Chondrocyte (in vitro differentiated cells): ENCODE data around the gene CENPX. TPM values are rescaled to one million over a fixed set of nuclear protein-coding genes. Genes with fewer than 3 reads are reported as not detected.
A peak's percentile ranks its signal among the peaks of the same experiment; 100 is the strongest.

ENCODE experiments used
- DNase-seq: peaks from one replicate; pipeline ENCODE4 v3.0.0; 2021; ENCODE audit warnings: mixed read lengths, low spot score
- H3K27ac Mint-ChIP-seq: one replicate; pipeline ENCODE4 v1.8.0; 2021; ENCODE audit warnings: mild to moderate bottlenecking, moderate library complexity, mixed read lengths; ENCODE audit not compliant: unreplicated experiment
- H3K27me3 Mint-ChIP-seq: 2 replicates; pipeline ENCODE4 v1.8.0; 2021; ENCODE audit warnings: low read depth, mixed read lengths
- H3K36me3 Mint-ChIP-seq: 2 replicates; pipeline ENCODE4 v1.8.0; 2021; ENCODE audit warnings: low read depth, mixed read lengths
- H3K4me1 Mint-ChIP-seq: 2 replicates; pipeline ENCODE4 v1.8.0; 2021; ENCODE audit warnings: low read depth, mild to moderate bottlenecking, mixed read lengths
- H3K4me3 Mint-ChIP-seq: one replicate; pipeline ENCODE4 v1.8.0; 2021; ENCODE audit warnings: mild to moderate bottlenecking, moderate library complexity, mixed read lengths; ENCODE audit not compliant: unreplicated experiment
- H3K9me3 Mint-ChIP-seq: 2 replicates; pipeline ENCODE4 v1.8.0; 2021; ENCODE audit warnings: low read depth, mixed read lengths
- total RNA-seq: library from RNA; stranded (reverse); gene quantifications from 3 replicates; pipeline ENCODE4 v1.2.1, GENCODE V29; 2021
- TF ChIP-seq, protein P1 (sequence below): fragments of 200-600 bp; sonication (generic); IDR thresholded peaks from 2 replicates; pipeline ENCODE4 v1.5.0; 2021; ENCODE audit warnings: antibody characterized with exemption, mild to moderate bottlenecking, moderate library complexity

CENPX gene
- total RNA-seq, 1 donor from 2014 or later: 18.1 TPM

DNA sequence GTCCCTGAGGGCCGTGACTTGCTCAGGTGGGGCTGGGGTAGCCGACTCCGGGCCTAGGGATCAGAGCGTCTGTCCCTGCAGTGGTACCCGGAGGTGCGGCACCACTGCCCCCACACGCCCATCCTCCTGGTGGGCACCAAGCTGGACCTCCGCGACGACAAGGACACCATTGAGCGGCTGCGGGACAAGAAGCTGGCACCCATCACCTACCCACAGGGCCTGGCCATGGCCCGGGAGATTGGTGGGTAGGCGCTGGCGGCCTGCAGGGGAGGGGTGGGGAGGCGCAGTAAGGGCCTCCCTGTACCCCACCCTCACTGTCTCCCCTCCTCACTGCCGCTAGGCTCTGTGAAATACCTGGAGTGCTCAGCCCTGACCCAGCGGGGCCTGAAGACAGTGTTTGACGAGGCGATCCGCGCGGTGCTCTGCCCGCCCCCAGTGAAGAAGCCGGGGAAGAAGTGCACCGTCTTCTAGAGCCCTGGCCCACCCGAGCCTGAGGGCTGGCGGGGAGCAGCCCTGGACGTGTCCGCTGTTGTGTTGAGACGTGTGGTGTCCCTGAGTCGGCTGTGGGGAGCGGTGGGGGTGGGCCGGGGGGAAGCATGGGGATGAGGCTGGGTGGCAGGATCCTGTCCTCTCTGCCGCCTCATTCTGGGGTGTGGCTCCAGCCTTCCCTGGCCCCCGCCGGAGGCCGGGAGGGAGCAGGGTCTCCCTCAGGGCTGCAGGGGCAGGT, 10.8 kb upstream of the CENPX start:
- H3K9me3 Mint-ChIP-seq: no peaks in the 10 kb centered on the region
- no peak for DNase-seq
- H3K4me1 Mint-ChIP-seq: peaks cover 19% of the 10 kb centered on the region
- TF ChIP-seq, protein P1, sequence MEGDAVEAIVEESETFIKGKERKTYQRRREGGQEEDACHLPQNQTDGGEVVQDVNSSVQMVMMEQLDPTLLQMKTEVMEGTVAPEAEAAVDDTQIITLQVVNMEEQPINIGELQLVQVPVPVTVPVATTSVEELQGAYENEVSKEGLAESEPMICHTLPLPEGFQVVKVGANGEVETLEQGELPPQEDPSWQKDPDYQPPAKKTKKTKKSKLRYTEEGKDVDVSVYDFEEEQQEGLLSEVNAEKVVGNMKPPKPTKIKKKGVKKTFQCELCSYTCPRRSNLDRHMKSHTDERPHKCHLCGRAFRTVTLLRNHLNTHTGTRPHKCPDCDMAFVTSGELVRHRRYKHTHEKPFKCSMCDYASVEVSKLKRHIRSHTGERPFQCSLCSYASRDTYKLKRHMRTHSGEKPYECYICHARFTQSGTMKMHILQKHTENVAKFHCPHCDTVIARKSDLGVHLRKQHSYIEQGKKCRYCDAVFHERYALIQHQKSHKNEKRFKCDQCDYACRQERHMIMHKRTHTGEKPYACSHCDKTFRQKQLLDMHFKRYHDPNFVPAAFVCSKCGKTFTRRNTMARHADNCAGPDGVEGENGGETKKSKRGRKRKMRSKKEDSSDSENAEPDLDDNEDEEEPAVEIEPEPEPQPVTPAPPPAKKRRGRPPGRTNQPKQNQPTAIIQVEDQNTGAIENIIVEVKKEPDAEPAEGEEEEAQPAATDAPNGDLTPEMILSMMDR: no peak
- H3K36me3 Mint-ChIP-seq: no peaks in the 10 kb centered on the region
- H3K27ac Mint-ChIP-seq: no peak overlapping the region
- H3K4me3 Mint-ChIP-seq: peak overlapping the region; percentile 61
- H3K27me3 Mint-ChIP-seq: no peaks in the 10 kb centered on the region

DNA sequence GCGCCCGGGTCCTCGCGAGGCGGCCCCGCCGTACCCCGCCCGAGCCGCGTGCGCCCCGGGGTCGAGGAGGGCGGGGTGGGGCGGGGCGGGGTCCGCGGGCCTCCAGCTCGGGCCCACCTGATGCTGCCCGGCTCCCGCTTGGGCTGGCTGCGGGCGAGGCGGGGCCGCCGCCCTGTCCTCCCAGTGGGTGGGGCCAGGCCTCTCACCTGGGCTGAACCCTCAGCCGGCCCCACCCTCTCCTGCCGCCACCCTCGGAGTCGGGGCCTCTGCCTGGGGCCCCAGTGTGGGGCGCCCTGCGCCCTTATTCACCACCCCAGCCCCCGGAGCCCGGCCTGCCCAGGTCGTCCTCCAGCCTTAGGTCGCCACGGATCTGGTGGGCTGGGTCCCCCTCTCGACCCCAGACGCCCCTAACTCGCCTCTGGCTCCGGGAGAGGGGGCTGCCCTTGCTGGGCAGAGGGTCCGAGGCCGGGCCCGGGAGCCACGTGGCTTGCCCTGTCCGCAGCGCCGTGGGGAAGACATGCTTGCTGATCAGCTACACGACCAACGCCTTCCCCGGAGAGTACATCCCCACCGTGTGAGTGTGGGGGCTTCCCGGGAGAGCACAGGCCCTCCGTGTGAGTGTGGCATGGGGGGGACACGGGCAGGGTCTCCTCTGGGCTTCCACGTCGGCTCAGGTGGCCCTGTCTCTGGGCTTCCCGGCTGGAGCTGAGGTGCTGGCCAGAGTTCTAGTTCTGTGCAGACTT, 9.4 kb upstream of the CENPX start:
- Mint-ChIP-seq H3K27me3 (no peaks in the 10 kb centered on the region), H3K27ac (no peak overlapping the region), H3K9me3 (no peaks in the 10 kb centered on the region), H3K4me3 (peak overlapping the region; percentile 61), H3K36me3 (no peaks in the 10 kb centered on the region), H3K4me1 (peaks cover 14% of the 10 kb centered on the region)
- TF ChIP-seq, protein P1: no peak
- DNase-seq: no peak

DNA sequence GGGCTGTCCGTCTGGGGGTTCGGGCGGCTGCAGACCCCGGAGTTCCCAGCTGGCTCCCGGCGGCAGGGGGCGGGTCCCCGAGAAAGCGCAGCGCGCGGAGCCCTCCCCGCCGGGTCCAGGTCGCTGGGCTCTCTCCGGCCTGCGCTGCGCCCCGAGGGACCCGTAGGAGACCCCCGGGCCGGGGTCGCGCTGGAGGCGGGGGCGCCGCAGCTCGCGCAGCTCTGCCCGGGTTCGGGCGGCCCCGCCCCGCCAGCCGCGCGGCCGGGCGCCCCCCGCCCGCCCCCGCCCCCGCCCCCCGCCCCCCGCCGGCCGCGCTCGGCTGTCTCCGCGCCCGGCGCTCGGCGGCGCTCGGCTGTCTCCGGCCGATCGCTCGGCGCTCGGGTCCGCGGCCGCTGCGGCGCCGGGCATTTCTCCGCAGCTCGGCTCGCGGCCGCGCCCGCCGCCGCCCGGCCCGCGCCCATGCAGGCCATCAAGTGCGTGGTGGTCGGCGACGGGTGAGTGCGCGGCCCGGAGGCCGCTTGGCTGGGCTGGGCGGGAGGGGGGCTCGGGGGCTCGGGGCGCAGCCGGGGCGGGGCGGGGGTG, 8.7 kb upstream of the CENPX start, which contains the start of gene RAC3:
Gene RAC3, plus strand, starts transcription at position 376 of the 582 bp plus-strand sequence. Its CDS starts 84 bp downstream, at position 460.
- no peaks in the 10 kb centered on the region for H3K36me3 Mint-ChIP-seq
- H3K27ac Mint-ChIP-seq: peak within 1 kb of the TSS; percentile 57
- TF ChIP-seq, protein P1: no peak

DNA sequence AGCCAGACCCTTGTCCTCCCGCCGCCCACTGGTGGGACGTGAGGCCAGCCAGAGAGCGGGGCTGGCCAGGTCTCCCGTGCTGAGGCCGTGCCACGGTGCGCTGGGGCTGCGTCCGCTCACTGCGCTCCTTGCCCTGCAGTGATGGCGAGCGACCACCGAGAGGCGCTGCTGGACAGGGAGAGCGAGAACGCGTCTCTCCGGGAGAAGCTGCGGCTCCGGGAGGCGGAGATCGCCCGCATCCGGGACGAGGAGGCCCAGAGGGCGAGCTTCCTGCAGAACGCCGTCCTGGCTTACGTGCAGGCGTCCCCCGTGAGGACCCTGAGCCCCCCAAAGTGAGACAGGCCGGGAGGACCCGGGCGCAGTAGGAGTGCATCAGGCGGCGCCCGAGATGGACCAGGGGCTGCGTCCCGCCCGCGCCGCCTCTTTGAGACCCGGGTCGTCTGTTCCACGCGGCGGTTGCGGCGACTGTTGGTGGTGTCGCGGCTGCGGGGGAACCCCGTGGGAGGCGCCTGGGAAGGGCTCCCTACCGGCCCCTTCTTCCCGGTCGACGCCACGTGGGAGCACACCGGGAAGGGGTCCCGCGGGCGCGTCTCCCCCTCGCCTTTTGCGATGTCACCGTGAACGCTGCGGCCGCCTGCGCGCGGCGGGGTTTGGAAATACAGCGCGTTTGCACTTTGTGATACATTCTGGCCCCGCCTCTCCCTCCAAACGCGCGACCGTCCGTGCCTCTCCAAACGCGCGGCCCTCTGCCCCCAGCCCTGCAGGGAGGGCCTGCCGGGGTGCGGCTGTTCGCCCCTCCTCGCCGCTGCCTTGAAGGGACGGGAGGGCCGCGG, 8.0 kb upstream of the CENPX start:
- no peaks in the 10 kb centered on the region for H3K27me3 Mint-ChIP-seq
- no peaks in the 10 kb centered on the region for H3K9me3 Mint-ChIP-seq
- H3K4me3 Mint-ChIP-seq: peak overlapping the region; percentile 76
- no peak for DNase-seq
- H3K36me3 Mint-ChIP-seq: no peaks in the 10 kb centered on the region
- H3K27ac Mint-ChIP-seq: peak overlapping the region; percentile 57
- H3K4me1 Mint-ChIP-seq: peaks cover 11% of the 10 kb centered on the region
- TF ChIP-seq, protein P1: peak; percentile 93

More for the DNA sequence above, 8.7 kb upstream of the CENPX start, which contains the start of gene RAC3:
- DNase-seq: no peak
- H3K4me1 Mint-ChIP-seq: peaks cover 11% of the 10 kb centered on the region
- H3K4me3 Mint-ChIP-seq: peak within 1 kb of the TSS; percentile 76
- H3K9me3 Mint-ChIP-seq: no peaks in the 10 kb centered on the region
- no peaks in the 10 kb centered on the region for H3K27me3 Mint-ChIP-seq
